Endothelial cell of hepatic sinusoid (primary cell): ENCODE results near the gene GSTP1.
"Not testable (repeated sequence)": the region's sequence is repeated elsewhere in the genome, so short reads cannot be mapped to it uniquely, and the experiment has no call there.

Experiments
- in situ Hi-C: cut with HindIII; loops from 2 replicates; pipeline ENCODE4 v1.10.0; 2017; ENCODE audit warnings: low sequenced_read_pairs

Gene GSTP1

DNA sequence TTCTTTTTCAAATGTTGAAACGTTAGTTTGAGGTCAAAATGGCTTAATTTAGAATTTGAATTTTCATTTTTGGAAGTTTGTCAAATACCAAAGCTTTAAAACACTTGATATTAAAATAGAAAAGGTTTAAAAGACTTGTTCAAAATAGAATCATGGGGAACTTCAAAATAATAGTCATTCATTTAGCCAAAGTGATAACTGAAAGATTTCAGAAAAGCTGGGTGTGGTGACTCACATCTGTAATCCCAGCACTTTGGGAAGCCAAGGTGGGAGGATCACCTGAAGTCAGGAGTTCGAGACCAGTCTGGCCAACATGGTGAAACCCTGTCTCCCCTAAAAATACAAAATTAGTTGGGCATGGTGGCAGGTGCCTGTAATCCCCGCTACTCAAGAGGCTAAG is 10.9 kb downstream of the GSTP1 start:
- in situ Hi-C loops, result no loop called here

- in situ Hi-C loops, result no loop called here
Observed at GRCh38 chr11:67596753-67597300, 13.2 kb downstream of the GSTP1 start.

DNA sequence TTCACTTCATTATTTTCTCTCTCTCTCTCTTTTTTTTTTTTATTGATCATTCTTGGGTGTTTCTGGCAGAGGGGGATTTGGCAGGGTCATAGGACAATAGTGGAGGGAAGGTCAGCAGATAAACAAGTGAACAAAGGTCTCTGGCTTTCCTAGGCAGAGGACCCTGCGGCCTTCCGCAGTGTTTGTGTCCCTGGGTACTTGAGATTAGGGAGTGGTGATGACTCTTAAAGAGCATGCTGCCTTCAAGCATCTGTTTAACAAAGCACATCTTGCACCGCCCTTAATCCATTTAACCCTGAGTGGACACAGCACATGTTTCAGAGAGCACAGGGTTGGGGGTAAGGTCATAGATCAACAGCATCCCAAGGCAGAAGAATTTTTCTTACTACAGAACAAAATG is 13.8 kb downstream of the GSTP1 start:
- in situ Hi-C loops, result not testable (repeated sequence)

- in situ Hi-C loops, result not testable (repeated sequence)
Observed at GRCh38 chr11:67597963-67598362, 14.4 kb downstream of the GSTP1 start.

DNA sequence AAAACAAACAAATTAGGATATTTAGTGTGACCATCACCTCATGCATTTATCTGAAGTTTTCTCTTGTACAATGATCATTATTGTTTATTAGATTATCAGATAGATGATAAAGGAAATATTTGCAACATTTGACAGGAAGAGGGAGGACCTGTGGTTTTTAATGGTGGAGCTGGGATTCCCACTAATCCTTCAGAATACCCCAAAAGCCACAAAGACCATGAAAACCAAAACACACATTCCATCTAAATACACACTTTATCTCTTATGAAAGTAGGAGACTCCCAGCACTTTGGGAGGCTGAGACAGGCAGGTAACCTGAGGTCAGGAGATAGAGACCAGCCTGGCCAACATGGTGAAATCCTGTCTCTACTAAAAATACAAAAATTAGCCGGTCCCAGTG is 15.5 kb downstream of the GSTP1 start:
- in situ Hi-C loops, result no loop called here

DNA sequence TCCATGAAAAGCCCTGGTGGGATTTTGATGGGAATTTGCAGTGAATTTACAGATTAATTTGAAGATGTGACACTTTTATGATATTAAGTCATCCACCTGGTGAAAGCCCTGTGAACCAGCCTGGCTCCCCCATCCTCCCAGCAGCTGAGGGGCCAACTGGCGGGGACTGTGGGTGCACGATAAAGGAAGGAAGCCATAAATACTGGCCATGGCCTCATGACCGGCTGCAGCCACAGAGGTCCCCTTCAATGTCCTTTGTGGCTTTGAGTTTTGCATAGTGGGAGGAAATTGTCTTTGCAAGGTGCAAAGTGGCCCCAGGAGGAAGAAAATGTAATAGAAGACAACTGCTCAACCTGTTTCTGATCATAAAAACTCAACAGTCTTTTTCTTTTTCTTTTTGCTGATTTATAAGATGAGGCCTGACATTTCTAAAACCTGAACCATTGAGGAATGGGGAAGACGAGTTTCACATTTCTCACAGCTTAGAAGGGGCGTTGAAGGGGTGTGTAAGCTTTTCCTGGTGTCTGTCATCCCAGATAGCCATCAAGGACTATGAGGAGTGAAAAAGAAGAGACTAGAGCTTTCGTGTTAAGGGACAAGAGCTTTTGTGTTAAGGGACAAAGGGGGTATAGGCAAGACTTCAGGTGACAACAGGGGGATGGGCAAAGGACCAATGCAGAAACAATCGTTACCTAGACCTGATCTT is 16.9 kb downstream of the GSTP1 start:
- in situ Hi-C loops, result loop anchor here (5.0 kb wide), 1 partner anchor 62 kb away; no protein-coding TSS in a partner anchor

DNA sequence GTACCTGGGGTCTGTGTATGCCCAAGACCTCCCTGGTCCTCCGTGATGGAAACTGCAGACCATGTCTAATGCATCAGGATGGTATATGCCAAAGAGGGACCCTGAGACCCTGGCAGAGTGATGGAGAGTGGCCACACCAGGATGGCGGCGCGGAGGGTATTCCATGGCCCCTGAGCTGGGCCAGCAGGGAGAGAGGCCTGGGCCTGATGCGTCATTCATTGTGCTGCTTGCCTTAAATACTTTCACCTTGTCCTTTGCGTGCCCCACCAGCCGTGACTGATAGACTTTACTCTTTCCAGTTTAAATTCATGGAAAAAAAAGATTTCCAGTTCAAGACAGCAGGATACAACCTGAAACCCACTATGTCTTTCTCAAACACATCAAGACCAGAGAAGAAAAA is 17.5 kb downstream of the GSTP1 start:
- in situ Hi-C loops, result loop anchor here (5.0 kb wide), 1 partner anchor 61 kb away; no protein-coding TSS in a partner anchor

GRCh38 chr11:67604119-67604518 is 20.5 kb downstream of the GSTP1 start:
- in situ Hi-C loops, result loop anchor here (5.0 kb wide), 1 partner anchor 58 kb away; no protein-coding TSS in a partner anchor

DNA sequence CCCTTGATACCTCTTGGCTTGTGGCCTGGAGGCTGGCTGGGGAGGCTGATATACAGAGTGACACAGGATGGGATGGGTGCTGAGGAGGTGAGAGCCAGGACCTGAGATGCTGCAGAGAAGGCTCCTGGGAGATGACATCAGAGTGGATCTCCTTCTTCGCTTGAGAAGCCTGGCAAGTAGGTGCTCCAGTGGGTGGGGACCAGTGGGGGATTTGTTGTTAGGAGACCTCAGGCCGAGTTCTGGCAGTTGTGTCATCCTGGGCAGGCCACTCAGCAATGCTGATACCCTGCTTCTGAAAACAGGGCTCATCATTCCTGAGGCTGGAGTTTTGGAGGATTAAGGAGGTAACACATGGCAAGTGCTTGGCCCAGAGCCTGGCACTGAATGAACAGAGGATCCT is 21.2 kb downstream of the GSTP1 start:
- in situ Hi-C loops, result loop anchor here (5.0 kb wide), 1 partner anchor 57 kb away; no protein-coding TSS in a partner anchor

GRCh38 chr11:67605231-67606011 is 21.8 kb downstream of the GSTP1 start:
- in situ Hi-C loops, result no loop called here

GRCh38 chr11:67606093-67606491 is 22.5 kb downstream of the GSTP1 start:
- in situ Hi-C loops, result no loop called here

- in situ Hi-C loops, result no loop called here
Observed at GRCh38 chr11:67606492-67607295, 23.1 kb downstream of the GSTP1 start, which contains the start of gene NDUFV1. Gene NDUFV1 (plus strand): TSS chr11:67606936. CDS start chr11:67607005, 69 bp downstream.

DNA sequence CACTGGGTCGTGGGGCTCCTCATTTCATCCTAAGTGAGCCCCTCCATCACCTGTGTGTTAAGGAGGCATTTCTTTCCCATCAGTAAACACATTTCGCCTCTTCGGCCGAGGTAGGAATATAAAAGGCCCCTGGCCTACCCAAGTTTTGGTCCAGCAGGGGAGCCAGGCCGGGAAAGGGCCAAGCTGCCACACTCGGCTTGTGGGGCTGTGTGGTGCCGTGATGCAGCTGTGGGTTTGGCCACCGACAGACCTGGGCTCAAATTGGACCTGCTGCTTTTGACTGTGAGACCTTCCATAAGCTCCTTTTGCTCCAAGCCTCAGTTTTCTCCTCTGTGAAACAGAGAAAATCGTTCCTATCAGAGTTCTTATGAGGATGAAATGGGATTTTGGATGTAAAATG is 23.9 kb downstream of the GSTP1 start:
- in situ Hi-C loops, result no loop called here

- in situ Hi-C loops, result no loop called here
Observed at GRCh38 chr11:67608486-67608885, 24.9 kb downstream of the GSTP1 start.

GRCh38 chr11:67609316-67609715 is 25.7 kb downstream of the GSTP1 start:
- in situ Hi-C loops, result no loop called here

GRCh38 chr11:67610302-67610868 is 26.8 kb downstream of the GSTP1 start:
- in situ Hi-C loops, result no loop called here

DNA sequence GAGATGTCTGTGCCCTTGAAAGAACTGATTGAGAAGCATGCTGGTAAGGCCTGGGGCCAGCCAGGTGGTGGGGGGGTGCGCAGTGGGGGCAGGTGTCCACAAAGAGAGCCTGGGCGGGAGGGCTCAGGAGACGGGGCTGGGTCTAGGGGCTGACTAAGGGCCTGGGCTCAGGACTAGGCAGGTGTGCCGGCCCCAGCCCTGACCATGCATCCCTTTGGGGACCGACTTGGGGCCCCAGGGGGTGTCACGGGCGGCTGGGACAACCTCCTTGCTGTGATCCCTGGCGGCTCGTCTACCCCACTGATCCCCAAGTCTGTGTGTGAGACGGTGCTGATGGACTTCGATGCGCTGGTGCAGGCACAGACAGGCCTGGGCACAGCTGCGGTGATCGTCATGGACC is 27.6 kb downstream of the GSTP1 start:
- in situ Hi-C loops, result no loop called here

GRCh38 chr11:67611704-67612587 is 28.3 kb downstream of the GSTP1 start:
- in situ Hi-C loops, result no loop called here

GRCh38 chr11:67612751-67613150 is 29.1 kb downstream of the GSTP1 start:
- in situ Hi-C loops, result no loop called here
